Epidermal melanocyte (primary cell): Measurements from ENCODE around the gene CC2D2A.

ENCODE experiments used
- DNase-seq: peaks from one replicate; pipeline ENCODE4 v3.0.0; 2011; ENCODE audit warnings: low spot score; ENCODE audit not compliant: insufficient read length

Gene CC2D2A

GRCh38 chr4:15459706-15460105 is 10.0 kb upstream of the CC2D2A start:
- no peak for DNase-seq

GRCh38 chr4:15466596-15466995 is 3.1 kb upstream of the CC2D2A start:
- no peak for DNase-seq

GRCh38 chr4:15470128-15470475 is 420 bp downstream of the CC2D2A start:
- no peak for DNase-seq

GRCh38 chr4:15476396-15476795 is 6.7 kb downstream of the CC2D2A start:
- no peak for DNase-seq

- no peak for DNase-seq
These were observed 9.0 kb downstream of the CC2D2A start for GRCh38 chr4:15478724-15479088.

- peak; percentile 70 for DNase-seq
These were observed 9.6 kb downstream of the CC2D2A start for GRCh38 chr4:15479089-15479912.

GRCh38 chr4:15479913-15480185 is 10.2 kb downstream of the CC2D2A start:
- DNase-seq = no peak

GRCh38 chr4:15481961-15482745 is 12.5 kb downstream of the CC2D2A start:
- DNase-seq = no peak

GRCh38 chr4:15482842-15483241 is 13.2 kb downstream of the CC2D2A start:
- no peak for DNase-seq

GRCh38 chr4:15488136-15488535 is 18.5 kb downstream of the CC2D2A start:
- DNase-seq = no peak

GRCh38 chr4:15488658-15489470 is 19.2 kb downstream of the CC2D2A start:
- no peak for DNase-seq

- no peak for DNase-seq
These were observed 19.9 kb downstream of the CC2D2A start for GRCh38 chr4:15489551-15489950.

GRCh38 chr4:15493411-15493810 is 23.7 kb downstream of the CC2D2A start:
- no peak for DNase-seq

GRCh38 chr4:15495621-15496020 is 25.9 kb downstream of the CC2D2A start:
- no peak for DNase-seq

- peak; percentile 32 for DNase-seq
These were observed 28.7 kb downstream of the CC2D2A start for GRCh38 chr4:15498356-15498755.

- no peak for DNase-seq
These were observed 31.0 kb downstream of the CC2D2A start for GRCh38 chr4:15500701-15501100.

- DNase-seq = no peak
These were observed 32.3 kb downstream of the CC2D2A start for GRCh38 chr4:15501941-15502340.

- no peak for DNase-seq
These were observed 32.7 kb downstream of the CC2D2A start for GRCh38 chr4:15502384-15502783.

GRCh38 chr4:15504041-15504440 is 34.4 kb downstream of the CC2D2A start:
- no peak for DNase-seq

- no peak for DNase-seq
These were observed 36.8 kb downstream of the CC2D2A start for GRCh38 chr4:15506464-15506863.

- no peak for DNase-seq
These were observed 38.0 kb downstream of the CC2D2A start for GRCh38 chr4:15507679-15508078.

- no peak for DNase-seq
These were observed 41.3 kb downstream of the CC2D2A start for GRCh38 chr4:15510961-15511360.
